Duodenal mucosa (tissue), 2 donors: ENCODE results near the gene BBS9.

ENCODE experiments used
- H3K27ac ChIP-seq: one replicate; pipeline ENCODE4 v1.7.0; 2013; ENCODE audit warnings: low read depth, low read length
- H3K27me3 ChIP-seq, 2 donors: one replicate each; pipeline ENCODE4 v1.7.0; 2013; ENCODE audit warnings: low read length in 2 of 2, control low read depth in 1 of 2; ENCODE audit not compliant: insufficient read depth in 2 of 2, control insufficient read depth in 1 of 2
- H3K36me3 ChIP-seq, 2 donors: one replicate each; pipeline ENCODE4 v1.7.0; 2013; ENCODE audit warnings: low read length in 2 of 2, control low read depth in 1 of 2; ENCODE audit not compliant: insufficient read depth in 2 of 2, control insufficient read depth in 1 of 2
- H3K4me1 ChIP-seq, 2 donors: one replicate each; pipeline ENCODE4 v1.7.0; 2013; ENCODE audit warnings: low read length in 2 of 2, control low read depth in 1 of 2; ENCODE audit not compliant: insufficient read depth in 2 of 2, control insufficient read depth in 1 of 2
- H3K4me3 ChIP-seq, 2 donors: one replicate each; pipeline ENCODE4 v1.7.0; 2013; ENCODE audit warnings: low read length in 2 of 2, low read depth in 1 of 2
- H3K9ac ChIP-seq, 2 donors: one replicate each; pipeline ENCODE4 v1.7.0; 2013; ENCODE audit warnings: low read length in 2 of 2, low read depth in 1 of 2
- H3K9me3 ChIP-seq, 2 donors: one replicate each; pipeline ENCODE4 v1.7.0; 2013; ENCODE audit warnings: low read length in 2 of 2, control low read depth in 1 of 2; ENCODE audit not compliant: control insufficient read depth in 1 of 2

BBS9 gene

DNA sequence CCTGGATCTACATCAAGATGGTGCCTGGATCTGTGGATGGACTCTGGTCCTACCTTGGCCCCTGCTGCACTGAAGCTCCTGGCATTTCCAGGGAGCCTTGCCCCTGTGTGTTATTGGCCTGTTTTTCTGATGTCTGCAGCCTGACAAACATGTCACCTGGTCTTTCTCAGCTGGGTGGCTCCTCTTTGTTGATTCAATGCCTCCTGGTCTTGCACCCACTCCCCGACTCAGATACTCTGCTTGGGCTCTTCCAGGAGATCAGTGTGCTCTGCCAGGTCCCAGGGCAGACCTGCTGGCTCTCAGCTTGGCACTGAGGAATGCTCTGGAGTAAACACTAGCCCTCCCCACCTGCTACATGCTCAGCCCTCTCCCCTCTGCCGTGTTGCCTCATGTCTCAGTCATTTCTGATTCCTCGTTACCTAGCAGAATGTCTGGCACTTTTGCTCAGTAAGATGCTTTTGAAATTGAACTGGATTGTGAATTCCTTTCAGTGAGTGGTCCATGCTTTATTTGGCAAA lies 522.7 kb downstream of the BBS9 start:
- H3K9me3 ChIP-seq, result no peaks in the 10 kb centered on the region
- no peak overlapping the region for H3K9ac ChIP-seq
- no peaks in the 10 kb centered on the region for H3K27me3 ChIP-seq

DNA sequence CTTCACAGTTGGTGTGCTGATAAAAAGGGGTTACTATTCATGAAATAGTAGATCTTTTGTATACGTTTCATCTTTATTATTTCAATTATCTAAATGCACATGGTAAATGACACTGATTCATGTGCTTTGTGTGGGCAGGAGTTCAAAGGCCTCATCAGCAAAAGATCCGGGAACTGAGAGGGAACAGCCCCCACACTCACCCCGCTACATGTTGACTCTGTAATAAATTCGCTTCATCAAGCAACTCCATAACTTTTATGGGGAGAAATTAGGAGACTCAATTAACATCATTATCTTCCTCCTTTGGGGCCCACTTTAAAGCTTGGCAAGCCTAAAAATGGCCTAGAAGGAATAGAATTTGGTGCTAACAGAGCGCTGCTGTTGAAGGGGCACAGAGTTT lies 525.3 kb downstream of the BBS9 start:
- Histone ChIP-seq H3K9ac (no peak overlapping the region), H3K9me3 (no peaks in the 10 kb centered on the region), H3K4me1 (peaks cover 0 to 5% of the 10 kb centered on the region in 2 donors), H3K4me3 (no peak overlapping the region), H3K27ac (no peak overlapping the region), H3K36me3 (no peaks in the 10 kb centered on the region), H3K27me3 (no peaks in the 10 kb centered on the region)

More for the DNA sequence above, 522.7 kb downstream of the BBS9 start:
- Histone ChIP-seq H3K27ac (no peak overlapping the region), H3K4me1 (peaks cover 0 to 8% of the 10 kb centered on the region in 2 donors), H3K36me3 (no peaks in the 10 kb centered on the region), H3K4me3 (no peak overlapping the region)
